NCI-H2196 (cell line): ENCODE data around the gene CASR.

Experiments used
- DNase-seq: peaks from one replicate; lab custom pipeline; 2025; ENCODE audit not compliant: unreplicated experiment; lab: John Stamatoyannopoulos, UW

CASR gene

DNA sequence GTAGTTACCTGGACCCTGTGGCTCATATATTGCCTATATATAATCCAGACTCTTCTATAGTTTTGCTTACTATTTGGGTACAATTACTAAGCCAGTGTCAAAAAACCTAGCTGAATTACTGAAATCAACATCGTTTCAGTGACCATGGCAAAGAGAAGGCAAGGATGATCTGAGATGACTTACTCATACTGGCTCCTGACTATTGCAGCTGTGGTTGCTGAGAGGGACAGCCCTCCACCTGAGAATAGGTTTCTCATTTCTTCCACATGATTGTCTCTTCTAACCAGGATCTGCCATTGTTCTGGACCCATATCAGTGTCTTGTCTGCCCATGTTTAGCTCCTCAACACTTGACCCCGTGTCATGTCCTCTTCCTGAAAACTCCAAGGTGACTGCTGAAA lies 30.2 kb downstream of the CASR start:
- no peak for DNase-seq

DNA sequence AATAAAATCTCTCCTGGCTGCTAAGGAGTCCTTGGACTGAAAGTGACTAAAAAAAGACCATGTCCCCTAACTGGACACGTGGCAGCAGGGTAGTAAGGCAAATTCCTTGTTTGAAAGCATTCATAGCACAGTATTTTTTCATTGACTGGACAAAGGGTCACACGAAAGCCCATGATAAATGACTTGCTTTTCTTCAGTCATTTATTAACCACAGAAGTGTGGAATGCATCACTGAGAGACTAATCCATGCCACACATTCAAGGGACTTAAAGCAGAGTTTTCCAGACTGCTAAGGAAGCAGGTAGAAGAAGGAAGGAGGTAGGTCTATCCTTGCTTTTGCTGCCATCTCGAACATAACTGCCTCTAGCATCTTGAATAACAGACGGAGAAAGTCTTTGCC lies 31.2 kb downstream of the CASR start:
- DNase-seq: no peak

DNA sequence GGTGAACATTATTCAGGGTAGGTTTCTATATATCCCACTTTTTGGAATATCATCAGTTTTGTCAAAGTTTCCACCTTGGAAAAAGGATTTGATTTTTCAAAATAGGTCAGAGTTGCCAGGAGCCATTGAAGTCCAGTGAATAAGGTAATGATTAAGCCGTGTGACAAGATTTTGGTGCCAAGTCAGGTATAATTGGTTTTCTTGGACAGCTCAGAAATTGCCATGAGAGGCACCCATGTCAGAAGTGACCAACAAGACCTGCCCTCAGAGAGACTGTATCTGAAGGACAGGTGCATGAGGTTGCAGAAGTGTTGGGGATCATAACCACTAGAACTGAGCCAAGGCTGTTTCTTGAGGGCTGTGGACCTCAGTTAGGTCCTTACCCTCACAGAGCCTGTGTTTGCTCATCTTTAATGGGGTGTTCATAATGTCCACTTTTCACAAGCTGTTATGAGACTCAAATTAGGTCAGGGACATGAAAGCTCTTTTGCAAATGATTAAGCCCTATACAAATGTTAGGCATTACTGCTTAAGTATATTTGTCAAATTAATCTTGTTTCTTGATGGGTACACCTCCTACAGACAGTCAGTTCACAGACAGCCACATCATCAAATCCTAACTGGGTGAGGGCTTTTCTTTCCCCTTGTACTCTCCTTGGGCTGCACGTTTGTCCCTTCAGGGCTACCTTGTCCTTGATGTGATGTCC lies 32.3 kb downstream of the CASR start:
- no peak for DNase-seq

DNA sequence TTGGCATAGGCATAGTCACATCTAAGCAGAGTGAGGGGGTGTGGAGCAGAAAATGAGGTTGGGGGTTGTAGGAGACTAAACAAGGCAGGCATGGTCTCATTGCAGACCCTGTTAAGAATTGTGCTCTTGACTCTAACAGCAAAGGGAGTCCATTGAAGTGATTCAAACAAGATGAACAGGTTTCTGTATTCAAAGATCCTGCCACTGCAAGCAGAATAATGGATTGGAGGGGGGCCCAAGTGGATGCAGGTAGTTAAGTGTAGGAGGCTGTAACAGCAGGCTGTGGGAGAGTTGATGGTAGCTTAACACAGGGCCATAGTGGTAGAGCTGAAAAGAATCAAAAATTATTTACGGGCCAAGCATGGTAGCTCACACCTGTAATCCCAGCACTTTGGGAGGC lies 34.4 kb downstream of the CASR start:
- no peak for DNase-seq

DNA sequence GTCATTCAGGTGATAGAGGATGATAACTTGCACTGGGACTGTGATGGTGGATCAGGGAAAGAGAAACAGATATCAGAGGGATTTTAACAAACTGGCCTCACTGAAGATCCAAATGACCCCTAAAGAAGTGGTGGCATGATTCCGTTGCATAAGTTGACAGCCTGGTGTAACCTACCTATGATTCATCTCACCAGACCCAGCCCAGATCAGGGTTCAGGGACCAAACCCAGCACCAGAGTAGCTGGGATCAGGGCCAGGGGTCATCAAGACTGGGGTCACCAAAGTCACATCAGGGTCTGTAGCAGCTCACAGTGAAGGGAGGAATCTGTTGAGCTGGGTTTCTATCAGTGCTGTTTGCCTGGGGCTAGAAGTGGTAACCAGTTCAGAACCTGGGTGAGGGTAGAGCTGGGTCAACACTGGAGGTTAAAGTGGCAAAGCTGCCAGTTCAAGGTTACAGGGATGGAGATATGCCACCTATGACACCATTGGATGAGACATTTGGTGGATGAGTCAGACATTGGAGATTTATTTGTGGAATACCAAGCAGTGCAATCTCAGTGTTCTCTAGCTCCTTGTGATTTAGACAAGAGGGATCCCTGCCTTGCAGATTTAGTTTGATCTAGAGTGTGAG lies 35.9 kb downstream of the CASR start:
- no peak for DNase-seq

DNA sequence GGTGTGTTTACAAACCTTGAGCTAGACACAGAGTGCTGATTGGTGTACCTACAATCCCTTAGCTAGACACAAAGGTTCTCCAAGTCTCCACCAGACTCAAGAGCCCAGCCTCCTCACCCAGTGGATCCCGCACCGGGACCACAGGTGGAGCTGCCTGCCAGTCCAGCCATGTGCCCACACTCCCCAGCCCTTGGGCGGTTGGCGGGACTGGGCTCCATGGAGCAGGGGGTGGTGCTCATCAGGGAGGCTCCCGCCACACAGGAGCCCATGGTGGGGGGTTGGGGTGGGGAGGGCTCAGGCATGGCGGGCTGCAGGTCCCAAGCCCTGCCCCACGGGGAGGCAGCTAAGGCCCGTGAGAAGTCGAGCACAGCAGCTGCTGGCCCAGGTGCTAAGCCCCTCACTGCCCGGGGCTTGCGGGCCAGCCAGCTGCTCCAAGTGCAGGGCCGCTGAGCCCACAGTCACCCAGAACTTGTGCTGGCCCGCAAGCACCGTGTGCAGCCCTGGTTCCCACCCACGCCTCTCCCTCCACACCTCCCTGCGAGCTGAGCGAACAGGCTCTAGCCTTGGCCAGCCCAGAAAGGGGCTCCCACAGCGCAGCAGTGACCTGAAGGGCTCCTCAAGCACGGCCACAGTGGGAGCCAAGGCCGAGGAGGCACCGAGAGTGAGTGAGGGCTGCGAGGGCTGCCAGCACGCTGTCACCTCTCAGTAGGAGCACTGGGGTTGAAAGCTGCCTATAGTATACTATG lies 43.7 kb downstream of the CASR start:
- DNase-seq: no peak

DNA sequence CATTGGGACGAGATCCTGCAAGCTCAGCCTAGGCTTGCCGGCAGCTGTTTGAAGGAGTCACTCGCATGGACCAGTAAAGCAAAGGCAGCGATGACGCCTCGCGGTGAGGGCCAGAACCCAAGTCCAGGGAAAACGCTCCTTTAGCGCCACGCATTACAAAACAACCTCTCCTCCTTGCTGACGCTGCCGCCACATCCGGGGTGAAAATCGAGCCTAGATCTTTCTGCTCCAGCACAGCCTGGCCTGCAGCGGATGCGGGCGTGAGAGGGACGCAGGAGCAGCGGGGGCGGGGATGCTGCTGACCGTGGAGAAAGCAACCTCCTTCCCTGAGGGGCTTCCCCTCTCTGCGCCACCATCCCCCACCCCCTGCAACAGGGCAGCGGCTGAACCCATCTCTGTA lies 46.7 kb downstream of the CASR start:
- DNase-seq: no peak

DNA sequence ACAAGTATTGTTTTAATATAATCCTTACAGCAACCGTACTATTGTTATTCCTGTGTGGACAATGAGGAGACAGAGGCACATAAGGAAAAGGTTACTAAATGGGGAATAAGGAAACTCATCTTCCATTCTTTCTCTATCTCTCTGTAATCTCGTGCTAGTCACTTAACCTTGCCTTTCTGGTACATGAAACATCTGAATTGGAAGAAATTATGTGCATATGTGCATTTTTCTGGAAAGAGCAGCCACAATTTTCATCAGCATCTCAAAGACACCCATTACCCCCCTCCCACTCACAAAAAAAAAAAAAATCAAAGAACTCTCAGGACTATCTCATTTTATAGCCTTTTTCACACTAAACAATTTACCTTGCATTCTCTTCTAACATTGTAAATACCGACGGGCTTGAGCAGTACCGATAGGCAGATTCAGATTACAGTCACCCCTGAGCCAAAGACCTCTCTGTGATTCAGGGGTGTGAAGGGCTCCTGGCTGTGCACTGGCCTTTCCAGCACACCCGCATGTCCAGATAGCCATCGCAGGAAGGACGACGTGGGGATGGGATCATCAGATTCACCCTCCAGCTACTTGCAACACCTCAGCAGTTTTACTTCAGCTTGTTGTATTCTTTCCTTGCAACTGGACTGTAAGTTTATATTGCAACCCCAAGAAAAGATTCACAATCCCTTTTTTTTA lies 48.1 kb downstream of the CASR start:
- DNase-seq: no peak

DNA sequence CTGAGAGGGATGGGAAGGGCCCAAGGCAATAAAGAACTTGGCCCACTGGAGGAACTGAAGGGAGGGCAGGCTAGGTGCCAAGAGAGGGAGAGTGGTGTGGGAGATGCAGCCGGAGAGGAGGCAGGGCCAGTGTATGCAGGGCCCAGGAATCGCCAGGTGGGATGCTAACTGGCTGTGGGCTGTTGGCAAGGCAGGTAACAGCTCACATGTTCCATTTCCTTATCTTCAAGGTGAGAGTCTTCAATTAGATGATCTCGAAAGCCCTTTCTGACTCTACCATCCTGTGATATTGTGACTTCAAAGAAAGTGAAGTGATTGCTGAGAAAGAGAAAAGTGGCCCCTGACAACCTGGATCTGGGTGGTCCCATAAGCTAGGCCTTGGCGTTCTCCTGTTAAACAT lies 49.0 kb downstream of the CASR start:
- DNase-seq: no peak

DNA sequence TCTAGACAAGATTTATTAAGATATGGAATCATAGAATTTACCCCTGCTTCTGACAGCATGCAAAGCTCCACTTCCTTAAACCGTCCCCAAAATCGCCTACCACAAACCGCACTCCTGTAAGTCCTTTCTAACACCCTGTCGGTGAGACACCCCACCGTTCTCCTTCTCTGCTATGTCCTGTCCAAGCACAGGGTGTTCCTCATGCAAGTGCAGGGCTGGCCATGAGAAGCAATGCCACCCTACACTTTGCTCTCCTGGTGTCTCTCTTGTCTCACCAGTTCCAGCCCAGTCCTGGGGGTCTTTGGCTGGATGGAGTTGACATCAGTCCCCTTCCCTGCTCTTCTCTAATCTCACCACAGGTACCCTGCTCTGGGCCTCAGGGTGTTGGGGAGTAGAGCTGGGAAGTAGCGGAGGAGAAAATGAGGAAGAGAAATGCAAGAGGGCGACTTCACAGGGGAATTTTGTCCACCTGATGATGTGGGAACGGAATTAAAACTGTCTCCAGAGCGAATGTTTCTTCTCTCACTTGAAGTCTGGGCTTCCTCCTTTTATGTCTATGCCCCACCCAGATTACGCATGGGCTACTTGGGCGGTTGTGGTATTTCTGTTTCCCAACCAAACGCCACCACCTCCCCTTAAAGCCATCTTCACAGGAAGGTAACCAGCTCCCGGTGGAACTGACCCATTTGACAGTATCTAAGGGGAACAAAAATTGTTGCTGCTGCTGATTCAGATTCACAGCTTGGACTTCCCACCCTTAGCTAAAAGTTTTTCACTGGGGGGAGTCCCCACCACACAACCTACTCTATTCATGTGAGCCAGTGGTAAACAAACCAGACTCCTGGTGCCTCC lies 49.9 kb downstream of the CASR start:
- DNase-seq: no peak

DNA sequence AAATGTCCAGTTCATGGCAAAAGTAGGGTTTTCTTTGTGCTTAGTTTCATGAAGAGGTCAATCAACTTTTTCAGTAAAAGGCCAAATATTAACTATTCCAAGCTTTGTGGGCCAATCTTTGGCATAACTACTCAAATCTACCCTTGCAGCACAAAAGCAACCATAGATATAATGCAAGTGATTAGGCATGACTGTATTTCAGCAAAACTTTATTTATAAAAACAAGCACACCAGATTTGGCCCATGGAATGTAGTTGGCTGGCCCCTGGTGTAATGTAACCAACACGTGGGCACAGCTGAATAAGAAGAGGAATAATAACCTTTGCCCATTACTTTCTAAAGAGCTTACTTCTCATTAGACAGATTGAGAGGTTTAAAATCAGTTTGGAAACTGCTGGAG lies 50.6 kb downstream of the CASR start:
- no peak for DNase-seq

DNA sequence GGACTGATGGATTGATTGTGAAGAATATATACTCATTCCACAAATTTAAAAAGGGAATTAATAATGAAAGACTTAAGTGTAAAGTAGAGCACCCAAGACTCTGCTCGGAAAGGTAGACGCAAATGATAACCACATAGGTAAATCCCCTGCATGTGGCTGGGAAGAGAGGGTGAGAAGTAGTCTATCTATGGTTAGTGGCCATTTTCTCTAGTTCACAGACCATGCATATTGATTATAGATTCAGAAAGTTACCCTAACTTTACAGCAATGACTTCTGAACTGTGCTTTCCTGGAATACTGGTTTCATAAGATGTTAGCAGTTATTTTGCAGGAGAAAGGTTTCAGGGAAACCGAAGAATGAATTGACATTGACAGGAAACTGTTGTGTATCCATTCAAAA lies 51.7 kb downstream of the CASR start:
- no peak for DNase-seq

DNA sequence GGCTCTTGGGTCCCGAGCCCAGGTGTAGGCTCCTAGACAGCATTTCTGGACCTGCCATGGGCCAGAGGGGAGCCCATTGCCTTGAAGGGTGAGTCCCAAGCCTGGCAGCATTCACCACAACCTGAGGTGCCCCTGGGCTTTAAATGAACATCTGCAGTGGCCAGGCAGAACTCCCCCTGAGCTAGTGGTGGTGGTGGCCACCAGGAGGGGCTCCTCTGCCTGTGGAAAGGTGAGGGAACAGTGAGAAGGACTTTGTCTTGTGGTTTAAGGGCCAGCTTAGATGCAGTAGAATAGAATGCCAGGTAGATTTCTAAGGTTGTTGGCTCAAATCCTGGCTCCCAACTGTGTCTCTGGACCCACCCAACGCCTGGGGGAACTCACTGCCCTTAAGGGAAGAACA lies 55.6 kb downstream of the CASR start:
- DNase-seq: no peak

DNA sequence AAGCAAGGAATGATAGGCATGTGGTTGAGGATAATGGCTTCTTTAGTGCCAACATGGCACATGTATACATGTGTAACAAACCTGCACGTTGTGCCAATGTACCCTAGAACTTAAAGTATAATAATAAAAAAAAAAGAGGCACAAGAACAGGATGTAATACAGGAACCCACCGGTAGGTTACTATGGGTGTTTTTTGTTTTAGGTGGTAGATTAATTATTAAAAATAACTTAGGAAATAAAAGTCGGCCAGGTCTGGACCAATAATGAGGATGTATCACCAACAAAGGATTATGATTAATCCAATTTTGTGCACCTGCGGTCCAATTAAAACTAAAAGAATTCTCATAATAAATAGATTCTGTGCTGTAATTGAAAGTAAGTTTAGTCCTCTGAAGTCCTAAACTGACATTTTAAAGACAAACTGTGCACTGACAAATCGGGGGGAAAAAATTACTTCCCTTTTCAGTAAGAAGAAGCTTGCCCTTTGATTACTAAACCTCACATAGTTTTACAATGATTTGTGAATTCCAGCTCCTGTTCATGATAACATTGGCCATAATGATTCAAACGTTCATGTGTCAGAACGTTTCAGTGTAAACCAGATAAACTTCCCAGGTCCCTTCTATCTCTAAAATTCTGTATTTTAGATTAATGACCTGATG lies 62.2 kb downstream of the CASR start:
- no peak for DNase-seq

DNA sequence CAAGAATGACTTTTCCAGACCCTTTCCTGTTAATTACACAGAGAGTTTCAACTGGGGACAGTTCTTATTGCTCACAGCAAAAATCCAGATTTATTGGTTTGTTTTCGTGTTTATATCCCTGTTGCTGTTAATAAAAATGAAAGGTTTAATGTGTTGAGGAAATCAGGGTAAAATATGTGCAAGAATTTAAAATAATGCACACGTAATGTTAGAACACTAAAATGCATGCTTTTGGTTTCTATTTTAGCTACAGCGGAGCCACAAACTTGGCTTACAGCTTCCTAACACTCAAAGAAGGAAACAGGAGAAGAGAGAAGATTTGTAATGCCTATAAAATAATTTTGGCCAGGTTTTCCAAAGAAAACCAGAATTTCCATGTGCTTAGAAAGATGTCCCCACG lies 62.7 kb downstream of the CASR start:
- DNase-seq: no peak

DNA sequence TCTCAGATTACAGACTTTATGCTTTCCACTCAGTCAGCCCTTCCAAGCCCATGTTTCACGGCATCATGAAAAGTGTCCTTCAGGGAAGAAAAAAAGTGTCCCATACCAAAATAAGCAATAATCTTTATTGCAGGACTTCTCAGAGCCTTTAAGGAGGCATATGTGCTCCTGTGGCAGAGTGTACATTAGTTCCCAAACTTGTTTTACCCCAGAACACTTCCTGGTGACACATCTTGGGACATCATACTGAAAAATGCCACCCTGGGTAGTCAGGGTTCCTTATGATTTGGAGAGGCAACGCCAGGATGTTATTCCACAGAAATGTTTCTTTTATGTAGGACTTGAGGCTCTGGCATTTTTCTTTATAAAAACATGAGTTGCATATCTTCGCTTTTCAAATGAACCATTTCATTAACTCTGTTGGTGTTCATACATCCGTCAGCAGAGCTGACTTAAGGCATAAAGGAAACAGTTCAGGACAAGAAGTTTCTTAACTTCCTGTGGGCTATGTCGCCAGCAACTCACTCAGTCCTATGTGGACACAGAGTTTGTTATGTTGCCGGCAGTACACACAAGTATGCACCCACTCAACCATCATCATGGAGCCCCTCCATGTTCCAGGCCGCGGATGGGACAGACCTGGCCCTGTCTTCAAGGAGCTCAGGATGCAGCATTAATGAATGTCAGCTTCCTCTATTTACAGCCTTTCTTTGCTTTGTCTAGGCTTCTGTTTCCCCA lies 63.8 kb downstream of the CASR start:
- no peak for DNase-seq

DNA sequence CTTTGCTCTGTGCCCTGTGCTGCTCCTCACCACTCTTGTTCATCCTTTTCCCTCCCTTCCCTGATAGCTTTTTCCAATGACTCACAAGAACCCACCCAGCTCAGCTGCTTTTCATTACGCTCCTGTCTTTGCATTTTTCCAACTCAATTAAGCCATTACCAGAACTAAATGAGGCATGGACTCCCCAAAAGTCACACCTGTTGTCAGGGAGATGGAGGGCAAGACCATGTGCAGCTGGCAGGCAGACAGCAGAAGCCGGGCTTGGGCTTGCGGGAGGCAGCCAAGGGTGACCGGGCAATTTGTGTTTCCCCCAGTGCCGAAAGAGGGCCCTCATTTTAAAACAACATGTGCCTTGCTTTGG lies 64.3 kb downstream of the CASR start:
- no peak for DNase-seq

DNA sequence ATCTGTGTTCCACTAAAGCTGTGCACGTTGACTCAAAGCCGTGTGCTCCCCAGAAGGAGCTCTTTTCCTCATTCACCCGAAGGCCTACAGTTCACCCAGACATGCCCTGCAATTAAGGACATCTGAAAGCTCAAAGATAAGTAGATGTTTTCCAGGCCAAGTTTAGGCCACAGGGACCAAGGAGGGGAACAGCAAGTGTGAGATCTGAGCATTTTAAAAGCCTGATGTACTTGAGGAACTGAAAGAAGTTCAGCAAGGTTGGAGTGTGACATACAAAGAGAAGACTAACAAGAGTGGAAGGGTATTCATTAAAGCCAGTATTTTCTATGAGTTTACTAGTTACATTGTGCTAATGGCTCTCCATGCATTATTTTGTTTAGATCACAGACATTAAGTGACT lies 68.0 kb downstream of the CASR start:
- DNase-seq: no peak

DNA sequence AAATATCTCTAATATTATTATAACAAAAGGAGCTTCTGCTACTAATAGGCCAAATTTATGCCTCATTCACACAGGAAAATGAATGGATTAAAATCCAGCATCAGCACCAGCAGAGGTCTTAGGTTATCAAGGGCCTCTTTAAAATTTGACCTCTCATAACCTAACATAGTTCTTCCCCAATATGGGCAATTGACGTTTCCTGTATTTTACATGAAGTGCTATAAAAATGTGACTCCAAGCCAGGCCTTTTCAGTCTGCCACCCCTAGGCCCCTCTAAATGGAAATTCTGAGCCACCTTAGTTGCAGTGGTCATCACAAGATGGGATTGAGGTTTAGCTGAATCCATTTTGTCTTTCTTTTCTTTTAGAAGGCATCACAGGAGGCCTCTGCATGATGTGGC lies 70.1 kb downstream of the CASR start:
- DNase-seq: no peak
